H1 (cell line): ENCODE measurements around the gene C9orf50. TPM values are rescaled to one million over a fixed set of nuclear protein-coding genes. Genes with fewer than 3 reads are reported as not detected.

Experiments
- CTBP2 ChIP-seq: IDR thresholded peaks from 2 replicates; pipeline ENCODE4 v1.7.0; 2011; ENCODE audit warnings: borderline replicate concordance, mild to moderate bottlenecking, moderate library complexity, mixed read lengths, low read length; ENCODE audit not compliant: insufficient read depth, insufficient read length
- POLR2A ChIP-seq, 2 experiments: IDR thresholded peaks; 1 replicate in 1 of 2; 2 replicates in 1 of 2; pipeline ENCODE4 v1.6.1; 2011; ENCODE audit warnings: low read depth in 2 of 2, low read length in 2 of 2, mild to moderate bottlenecking in 2 of 2; ENCODE audit errors: control extremely low read depth in 1 of 2
- SP2 ChIP-seq: IDR thresholded peaks from 2 replicates; pipeline ENCODE4 v1.6.1; 2012; ENCODE audit warnings: mild to moderate bottlenecking, low read length, inconsistent platforms
- ZNF274 ChIP-seq: IDR thresholded peaks from 2 replicates; pipeline ENCODE4 v1.7.0; 2012; ENCODE audit warnings: low read length, borderline replicate concordance; ENCODE audit errors: extremely low read depth
- polyA plus RNA-seq, 7 experiments: library from polyadenylated mRNA; depleted of rRNA in 3 of 7; stranded (reverse) in 5 of 7; unstranded in 2 of 7; fragments of >200 nt in 5 of 7; fragments of 200-250 nt in 2 of 7; gene quantifications; 1 replicate in 5 of 7; 2 replicates in 1 of 7; 4 replicates in 1 of 7; pipeline versions ENCODE4 v1.2.1 to v1.2.3, GENCODE V29; 2011 to 2013; ENCODE audit warnings: missing spikeins in 2 of 7, mixed read lengths in 2 of 7
- total RNA-seq: library from RNA; stranded (reverse); fragmentation: NEBNext Ultra II Directional; extraction: Animal tissue kit (Norgen Biotek cat#: 25700); gene quantifications from 2 replicates; pipeline ENCODE4 v1.2.1, GENCODE V29; 2021
- TF ChIP-seq, protein P1 (sequence below): IDR thresholded peaks from 2 replicates; pipeline ENCODE4 v1.6.1; 2011; ENCODE audit warnings: low read length, improper control_type of control experiment

The C9orf50 gene
- total and polyA plus RNA-seq, 2 of the 8 experiments (the other 6 are each of a cell fraction or from before 2014, with no cell fraction given), result not detected

GRCh38 chr9:129604056-129604765, 16.7 kb downstream of the C9orf50 start (continued):
- TF ChIP-seq, protein P1, sequence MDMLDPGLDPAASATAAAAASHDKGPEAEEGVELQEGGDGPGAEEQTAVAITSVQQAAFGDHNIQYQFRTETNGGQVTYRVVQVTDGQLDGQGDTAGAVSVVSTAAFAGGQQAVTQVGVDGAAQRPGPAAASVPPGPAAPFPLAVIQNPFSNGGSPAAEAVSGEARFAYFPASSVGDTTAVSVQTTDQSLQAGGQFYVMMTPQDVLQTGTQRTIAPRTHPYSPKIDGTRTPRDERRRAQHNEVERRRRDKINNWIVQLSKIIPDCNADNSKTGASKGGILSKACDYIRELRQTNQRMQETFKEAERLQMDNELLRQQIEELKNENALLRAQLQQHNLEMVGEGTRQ, result no peak
- TF ChIP-seq CTBP2 (no peak), POLR2A (IDR thresholded peaks at IDR 0.05; ENCODE audit: control extremely low read depth in 1 of 2, low read depth in 2 of 2, low read length in 2 of 2) (no peak), SP2 (no peak), ZNF274 (no peak)
- TF ChIP-seq, all 59 proteins: peak for 0
